ENCODE data around the gene MMP10.

MMP10 gene

DNA sequence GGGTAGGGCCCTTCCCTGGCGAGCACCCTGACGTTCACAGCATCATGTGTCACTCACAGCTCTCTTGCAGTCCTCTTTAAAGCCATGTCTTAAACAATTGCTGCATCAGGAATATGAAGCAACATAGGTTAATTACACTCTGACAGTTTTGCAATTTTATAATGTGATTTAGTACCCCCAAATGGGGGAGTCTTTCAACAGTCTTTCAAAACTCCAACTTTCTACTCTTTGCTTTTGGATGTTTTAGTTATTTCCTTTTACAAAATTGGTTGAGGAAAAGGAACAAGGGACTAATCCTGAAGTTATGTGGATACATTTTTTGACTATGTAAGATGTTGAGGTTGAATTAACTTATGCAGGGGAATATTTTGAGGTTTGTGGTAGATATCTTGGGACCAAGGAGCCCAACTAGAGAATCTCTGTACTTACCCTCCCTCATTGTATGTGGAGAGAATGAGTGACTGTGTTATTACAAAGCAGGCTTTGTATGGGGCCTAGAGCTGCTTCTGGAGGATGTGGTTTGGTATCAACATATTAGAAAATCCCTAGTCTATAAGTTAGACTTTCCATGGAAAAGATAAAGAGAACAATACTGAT, 55.4 kb downstream of the MMP10 start, which contains the start of gene MMP8:
Gene MMP8 (minus strand): TSS at position 51 of the 597 bp plus-strand sequence. CDS start 99 bp downstream, outside the sequence.
- DNase-seq = no peak

DNA sequence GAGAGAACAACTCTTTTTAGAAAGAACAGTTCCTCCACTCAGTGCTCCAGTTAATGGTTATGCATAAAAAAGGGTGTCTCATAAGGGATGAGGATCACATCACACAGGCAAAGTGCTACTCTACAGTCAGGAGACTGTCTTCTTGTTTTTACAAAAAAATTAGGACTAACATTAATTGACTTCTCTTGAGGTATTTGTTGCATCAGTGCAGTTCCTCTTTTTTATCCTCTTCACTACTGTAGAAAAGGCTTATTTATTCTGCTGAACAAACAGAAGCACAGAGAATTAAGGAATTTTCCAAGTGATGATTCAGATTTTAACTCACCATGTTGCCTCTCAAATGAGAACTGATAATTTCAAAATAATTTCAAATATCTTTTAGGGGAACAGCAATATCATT, 57.6 kb downstream of the MMP10 start:
- no peak for DNase-seq

All from stimulated activated naive CD4-positive, alpha-beta T cell (primary cell).